HG03521 (cell line): ENCODE results near the gene PNPT1.
"Not testable (repeated sequence)": the region's sequence is repeated elsewhere in the genome, so short reads cannot be mapped to it uniquely, and the experiment has no call there.

Experiments used
- ATAC-seq: cut with Tn5 transposase; IDR thresholded peaks from one replicate; pipeline ENCODE4 v1.9.1; 2021; ENCODE audit warnings: mild to moderate bottlenecking, moderate library complexity; ENCODE audit not compliant: unreplicated experiment

The PNPT1 gene

DNA sequence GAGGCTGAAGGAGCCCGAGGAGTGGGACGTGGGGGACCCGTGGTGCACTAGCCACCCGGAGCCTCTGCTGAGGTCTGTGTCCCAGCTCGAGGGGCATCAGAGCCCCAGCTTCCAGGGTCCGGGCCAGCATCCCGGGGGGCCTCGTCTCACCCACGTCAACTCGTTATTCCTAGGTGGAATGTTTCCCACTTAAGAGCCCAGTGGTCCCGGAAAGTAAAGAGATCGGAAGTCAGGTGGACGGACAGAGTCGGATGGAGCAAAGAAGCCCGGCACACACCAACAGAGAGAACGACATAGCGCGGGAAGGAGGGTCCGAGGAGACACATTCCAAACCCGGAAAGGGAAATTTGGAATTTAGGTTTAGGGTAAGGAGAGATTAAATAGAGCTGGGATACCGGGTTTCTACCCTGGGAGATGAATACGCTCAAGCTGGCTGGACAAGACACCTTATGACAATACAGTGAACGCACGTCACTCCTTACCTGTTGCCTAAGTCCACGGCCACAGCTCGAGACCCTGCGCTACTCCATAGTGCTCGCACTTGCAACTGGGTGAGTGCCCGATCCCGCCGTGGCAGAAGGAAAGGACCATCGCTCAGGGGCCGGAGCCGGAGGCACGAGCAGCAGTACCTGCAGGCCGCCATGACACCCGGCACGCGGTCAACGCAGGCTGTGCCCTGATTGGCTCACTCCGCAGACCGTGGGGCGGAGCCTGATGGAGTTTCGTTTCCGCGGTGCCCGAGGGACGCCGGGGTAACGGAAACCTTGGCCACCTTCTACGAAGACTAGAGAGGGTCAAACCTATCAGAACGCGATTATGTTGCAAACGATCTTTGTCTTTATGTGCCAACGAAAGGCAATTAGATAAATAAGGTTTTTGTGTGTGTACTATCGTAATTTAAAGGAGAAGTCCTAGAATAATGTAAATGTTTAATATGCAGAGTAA, at the start of gene PNPT1:
Gene PNPT1, minus strand, starts transcription at position 664 of the 945 bp plus-strand sequence. Its CDS starts 21 bp downstream, at position 643.
- ATAC-seq, result peak; percentile 100

DNA sequence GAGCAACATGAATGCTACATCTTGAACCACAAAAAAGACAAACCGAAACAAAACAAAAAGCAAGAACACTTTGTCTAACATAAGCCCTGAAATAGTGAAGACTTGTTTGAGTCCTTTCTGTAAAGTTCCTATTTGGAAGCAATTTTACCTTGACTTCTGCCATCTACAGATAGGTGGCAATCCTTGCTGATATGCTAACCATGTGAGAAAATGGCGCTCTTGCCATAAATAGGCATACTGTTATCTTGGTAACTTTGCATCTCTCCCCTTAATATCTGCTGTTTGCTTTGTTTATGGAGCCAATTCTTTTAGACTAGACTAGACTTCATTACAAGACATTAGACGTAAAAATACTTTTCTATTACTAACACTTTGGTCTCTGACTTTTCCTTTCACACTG, 49.4 kb upstream of the PNPT1 start:
- ATAC-seq, result no peak

DNA sequence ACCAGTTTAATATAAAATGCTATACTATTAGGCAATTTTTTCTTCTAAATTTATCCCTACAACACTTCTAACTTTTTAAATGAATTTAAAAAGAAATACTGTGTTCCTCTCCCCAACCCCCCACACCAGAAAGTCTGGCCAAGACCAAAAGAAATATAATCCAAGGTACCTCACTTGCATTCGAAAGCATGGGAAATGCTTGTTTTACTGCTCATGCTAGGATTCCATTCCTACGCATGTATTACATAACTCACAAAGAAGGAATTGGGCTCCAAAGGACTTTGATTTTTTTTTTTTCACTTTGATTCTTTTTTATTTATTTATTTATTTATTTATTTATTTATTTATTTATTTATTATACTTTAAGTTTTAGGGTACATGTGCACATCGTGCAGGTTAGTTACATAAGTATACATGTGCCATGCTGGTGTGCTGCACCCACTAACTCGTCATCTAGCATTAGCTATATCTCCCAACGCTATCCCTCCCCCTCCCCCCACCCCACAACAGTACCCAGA, 42.4 kb upstream of the PNPT1 start:
- not testable (repeated sequence) for ATAC-seq

DNA sequence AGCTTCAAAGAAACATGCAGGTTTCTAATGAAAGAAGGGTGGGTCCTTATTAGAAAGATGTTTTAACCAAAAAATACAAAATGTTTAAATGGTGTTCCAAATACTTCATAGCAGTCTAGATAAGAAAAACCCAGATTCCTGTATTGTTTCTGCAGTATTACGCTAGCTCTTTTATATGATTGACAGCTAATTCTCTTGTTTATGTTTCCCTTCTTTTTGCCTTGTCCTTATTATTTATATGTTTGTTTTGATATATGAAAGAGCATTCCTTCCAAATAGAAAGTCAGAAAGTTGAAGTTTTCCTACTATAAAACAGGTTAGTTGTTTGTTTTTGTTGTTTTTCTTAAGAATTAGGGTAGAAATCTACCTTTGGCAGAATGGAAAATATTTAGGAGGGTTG, 41.1 kb upstream of the PNPT1 start:
- no peak for ATAC-seq

DNA sequence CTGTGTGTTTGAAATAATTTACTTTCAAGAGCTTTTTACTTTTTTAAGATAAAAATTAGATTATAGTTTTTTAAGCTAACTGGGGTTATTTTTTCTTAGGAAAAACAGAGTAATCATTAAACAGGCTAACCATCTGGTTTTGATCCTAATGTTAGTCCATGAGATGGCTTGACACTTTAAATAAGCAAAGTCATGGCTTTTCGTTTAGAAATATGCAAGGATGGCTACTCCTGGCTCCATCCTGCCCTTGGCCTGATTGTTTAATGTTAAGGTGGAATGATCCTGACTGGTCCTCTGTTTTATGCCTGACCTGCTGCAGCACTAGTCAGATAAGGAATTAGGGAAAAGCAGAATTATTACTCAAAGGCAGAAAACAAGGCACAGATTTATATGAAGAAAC, 39.7 kb upstream of the PNPT1 start:
- ATAC-seq, result no peak

DNA sequence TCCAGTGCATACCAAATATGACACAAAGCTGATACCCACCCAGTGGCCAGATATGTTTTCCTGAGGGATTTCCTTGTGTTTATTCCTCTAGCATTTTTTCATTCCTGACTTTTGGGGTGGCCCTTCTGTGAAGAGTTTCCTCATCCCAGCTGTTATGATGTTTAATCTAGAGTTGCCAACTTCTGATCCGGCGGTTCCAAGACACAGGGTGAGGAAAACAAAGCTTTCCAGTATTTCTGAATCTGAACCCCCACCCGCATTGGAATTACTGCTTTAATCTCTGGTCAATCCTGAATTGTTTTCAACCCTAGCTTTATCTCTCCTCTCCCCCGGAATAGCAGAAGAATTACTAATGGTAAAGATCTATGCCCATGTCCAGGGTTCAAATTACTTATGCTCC, 39.2 kb upstream of the PNPT1 start:
- ATAC-seq, result no peak

DNA sequence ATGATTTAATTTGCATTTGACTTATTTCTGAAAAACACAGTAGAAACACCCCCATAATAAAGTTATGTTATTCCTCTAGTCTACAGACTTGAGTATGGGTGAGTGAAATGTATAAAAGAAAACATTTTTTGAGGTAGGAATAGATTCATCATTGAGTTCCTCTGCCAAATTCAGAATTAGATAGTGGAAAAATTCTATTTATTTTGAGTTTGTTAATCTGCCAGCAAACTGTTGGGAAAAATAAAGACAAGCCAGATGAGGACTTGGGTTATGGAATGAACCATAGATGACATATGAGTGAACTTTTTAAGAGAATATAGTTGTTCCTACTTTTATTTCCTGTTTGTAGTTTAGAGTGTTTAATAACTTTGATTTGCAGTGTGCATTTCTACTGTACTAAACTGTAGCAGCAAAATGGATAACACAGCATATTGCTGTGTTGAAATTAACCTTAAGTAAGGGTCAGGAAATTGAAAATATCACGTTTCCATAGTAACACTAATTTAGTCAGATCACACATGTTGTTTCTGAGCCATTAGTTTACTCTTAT, 35.6 kb upstream of the PNPT1 start:
- no peak for ATAC-seq

DNA sequence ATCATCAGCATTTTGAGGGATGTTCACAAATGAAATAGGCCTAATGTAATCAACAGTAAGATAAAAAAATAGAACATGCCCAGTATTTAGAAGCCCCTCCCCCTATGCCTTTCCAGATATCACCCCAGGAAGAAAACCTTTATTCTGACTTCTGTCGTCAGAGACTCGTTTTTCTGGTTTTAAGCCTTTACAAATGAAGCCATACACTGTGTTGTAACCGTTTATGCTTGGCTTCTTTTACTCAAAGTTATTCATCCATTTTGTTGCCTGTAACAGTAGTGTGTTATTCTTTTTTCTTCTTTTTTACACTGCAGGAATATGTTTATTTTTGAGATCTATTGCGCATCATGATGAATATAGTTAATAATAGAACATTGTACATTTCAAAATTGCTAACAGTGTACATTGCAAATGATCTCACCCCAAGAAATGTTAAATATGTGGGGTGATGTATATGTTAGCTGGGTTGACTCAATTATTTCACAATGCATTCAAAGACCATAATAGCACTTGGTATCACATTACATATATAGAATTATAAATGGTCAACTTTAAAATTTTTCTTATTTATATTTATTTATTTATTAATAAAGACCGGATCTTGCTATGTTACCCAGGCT, 28.1 kb upstream of the PNPT1 start:
- no peak for ATAC-seq

DNA sequence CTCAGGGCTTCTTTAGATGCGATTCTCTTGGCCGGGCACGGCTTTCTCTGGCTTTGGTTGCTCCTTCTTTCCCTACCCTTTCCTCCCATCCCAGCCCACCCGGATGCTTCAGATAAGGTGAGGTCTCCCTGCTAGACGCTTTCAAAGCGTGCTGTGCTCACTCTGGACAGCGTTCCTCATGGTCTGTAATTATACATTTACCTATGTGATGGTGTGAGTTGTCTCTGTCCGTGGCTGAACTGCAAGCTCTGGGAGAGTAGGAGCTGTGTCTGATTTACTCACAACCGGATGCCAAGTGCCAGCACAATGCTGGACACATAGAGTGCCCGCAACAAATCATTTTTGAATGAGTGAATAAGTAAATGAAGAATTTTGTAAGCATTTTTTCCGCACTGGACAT, 26.8 kb upstream of the PNPT1 start:
- ATAC-seq, result no peak

DNA sequence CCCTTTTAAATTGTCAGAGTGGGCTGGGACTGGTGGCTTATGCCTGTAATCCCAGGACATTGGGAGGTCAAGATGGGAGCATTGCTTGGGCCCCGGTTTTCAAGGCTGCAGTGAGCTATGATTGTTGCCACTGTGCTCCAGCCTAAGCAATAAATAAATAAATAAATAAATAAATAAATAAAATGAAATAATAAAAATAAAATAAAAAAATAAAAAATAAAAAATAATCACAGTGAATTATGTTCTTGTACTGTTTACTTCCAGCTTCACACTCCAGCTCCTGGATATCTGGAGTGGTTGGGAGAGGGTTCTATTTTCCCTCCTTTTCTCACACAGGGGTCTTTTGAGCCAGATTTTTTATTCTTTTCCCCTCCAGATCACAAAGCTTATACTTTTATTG, 26.2 kb upstream of the PNPT1 start:
- ATAC-seq, result no peak

DNA sequence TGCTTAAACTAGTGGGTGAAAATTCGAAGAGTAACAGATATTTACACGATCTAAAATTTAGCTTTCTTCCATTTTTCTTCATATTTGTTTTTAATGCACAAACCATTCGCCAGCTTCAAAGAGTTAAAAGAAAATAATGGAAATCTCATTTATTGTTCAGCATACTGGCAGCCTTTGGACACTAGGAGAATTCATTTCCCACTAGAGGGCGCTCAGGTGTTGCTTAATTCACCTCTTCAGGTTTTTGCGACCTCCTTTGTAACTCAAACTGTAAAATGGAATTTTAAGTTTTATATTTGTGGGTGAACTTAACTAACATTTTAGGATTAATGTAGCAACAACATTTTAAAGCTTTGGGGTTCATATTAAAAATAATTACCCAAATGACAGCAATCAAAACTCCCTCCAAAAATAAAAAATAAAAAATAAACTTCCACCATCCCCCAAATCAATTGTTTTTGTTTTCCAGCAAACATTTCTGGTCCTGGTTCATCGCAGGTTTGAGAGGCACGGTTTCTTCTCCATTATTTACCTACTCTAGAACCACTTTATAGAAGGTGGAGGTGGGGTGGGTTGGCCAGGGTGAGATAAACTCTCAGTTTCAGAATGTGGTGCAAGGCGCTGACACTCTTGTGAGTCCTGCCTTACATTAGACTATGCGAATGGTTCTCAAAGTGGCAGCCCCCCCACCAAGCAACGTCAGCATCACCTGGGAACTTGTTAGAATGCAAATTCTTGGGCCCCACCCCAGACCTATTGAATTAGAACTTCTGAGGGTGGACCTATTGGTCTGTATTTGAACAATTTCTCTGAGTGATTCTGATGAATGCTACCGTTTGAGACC, 24.7 kb upstream of the PNPT1 start:
- no peak for ATAC-seq

DNA sequence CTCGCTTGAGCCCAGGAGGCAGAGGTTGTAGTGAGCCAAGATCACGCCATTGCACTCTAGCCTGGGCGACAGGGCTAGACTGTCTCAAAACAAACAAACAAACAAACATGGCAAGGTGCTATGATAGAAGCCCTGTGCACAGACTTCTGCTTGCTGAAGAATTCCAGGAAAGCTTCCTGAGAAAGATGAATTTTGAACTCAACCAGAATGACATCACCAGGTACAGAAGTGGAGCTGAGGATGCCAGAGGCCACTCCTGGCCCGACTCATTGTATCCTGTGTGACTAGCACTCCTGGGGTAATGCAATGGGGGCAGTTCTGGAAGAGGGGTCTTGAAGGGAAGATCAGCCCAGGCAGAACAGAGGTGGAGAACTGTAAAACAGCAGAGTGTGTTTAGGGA, 22.0 kb upstream of the PNPT1 start:
- ATAC-seq, result no peak

DNA sequence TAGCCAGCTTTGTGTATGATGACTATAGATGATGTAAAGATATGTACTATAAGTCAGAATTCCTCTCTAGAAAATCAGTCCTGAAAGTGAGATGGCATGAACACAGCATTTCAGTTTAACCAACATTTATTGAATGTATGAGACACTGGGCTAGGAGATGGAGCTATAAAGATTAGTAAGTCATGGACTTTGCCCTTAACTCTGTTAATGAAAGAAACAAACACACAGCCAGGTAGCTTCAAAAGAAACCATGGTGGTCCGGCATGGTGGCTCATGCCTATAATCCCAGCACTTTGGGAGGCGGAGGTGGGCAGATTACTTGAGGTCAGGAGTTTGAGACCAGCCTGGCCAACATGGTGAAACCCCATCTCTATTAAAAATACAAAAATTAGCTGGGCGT, 21.5 kb upstream of the PNPT1 start:
- not testable (repeated sequence) for ATAC-seq

DNA sequence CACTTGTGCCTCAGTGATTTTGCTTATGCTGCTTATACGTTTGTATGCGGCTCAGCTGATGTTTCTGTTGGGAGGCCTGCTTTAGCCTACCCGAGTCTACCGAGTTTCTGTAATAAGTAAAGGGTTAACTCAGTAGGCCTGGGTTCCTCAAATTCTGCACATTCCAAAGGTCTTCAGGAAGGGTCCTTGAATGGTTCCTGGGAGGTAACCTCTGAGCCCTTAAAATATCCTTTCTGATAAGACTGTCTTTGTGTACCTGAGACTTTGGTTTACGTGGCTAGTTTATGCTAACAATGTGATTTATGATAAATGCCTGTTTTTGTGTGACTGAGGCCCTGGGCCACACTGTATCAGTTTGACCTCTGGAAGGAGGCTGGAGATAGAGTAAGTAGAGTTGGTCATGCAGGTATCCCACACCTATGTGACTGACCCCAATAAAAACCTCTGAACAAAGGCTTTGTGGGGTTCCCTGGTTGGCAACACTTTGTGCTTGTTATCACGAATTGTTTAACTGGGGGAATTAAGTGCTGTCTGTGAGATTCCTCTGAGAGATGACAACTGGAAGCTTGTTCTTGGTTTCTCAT, 18.9 kb upstream of the PNPT1 start:
- no peak for ATAC-seq

DNA sequence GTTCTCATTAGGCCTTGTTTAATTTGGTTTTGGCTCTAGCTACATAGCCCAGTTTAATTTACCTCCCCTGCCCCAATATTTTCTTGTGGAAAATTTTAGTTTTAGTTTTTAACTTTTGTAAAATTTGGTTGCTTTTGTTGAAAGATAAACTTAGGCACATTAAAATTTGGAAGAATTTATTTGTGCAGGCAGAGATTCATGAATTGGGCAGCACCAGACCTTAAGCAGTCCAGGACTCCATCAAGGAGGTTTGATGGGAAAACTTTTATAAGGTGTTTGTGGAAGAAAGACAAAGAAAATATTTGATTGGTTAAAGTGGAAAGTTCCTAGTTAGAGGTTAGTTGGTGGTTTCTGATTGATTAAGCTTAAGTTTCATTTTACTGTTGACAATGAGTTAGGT, 16.4 kb upstream of the PNPT1 start:
- ATAC-seq, result no peak

DNA sequence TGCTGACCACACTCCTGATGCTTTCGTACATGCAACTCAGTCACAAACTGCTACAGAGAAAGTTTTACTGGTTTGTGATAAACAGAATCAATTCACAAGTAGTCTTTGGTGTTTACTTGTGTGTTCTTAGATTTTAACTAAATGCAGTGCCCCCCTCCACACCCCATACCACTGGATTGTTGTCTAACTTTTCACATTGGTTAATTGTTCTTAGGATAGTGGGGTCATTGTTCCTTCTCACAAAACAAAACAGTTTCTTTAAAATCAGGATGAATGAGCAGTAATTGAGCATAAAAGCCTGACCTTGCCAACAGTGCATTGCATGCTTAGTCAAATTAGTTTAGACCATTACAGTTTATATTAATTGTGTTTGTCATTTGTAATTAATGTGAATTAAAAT, 14.1 kb upstream of the PNPT1 start:
- ATAC-seq, result no peak

DNA sequence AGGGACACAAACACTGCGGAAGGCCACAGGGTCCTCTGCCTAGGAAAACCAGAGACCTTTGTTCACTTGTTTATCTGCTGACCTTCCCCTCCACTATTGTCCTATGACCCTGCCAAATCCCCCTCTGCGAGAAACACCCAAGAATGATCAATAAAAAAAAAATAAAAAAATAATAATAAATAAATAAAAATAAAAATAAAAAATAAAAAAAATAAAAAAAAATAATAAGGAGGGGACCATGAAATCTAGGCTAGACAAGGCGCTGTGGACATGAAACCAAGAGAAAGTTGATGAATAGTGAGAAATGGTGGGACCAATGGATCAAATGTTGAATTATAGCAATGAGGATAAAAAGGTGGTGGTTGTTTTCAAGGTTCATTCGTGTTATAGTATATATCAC, 12.6 kb upstream of the PNPT1 start:
- not testable (repeated sequence) for ATAC-seq

DNA sequence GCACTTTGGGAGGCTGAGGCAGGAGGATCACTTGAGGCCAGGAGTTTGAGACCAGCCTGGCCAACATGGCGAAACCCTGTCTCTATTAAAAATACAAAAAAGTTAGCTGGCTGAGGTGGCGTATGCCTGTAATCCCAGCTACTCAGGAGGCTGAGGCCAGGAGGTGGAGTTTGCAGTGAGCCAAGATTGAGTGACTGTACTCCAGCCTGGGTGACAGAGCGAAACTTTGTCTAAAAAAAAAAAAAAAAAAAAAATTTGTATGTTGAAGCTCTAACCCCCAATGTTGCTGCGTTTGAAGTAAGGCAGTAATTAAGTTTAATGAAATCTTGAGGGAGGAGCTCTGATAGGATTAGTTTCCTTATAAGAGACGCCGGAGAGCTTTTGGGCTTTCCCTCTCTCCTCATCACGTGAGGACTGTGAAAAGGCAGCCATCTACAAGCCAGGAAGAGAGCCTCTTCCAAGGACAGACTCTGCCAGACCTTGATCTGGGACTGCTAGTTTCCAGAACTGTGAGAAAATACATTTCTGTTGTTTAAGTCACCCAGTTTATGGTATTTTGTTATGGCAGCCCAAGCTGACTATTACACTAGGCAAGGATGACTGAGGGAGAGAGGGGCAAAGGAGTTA, 11.5 kb upstream of the PNPT1 start:
- ATAC-seq, result no peak

DNA sequence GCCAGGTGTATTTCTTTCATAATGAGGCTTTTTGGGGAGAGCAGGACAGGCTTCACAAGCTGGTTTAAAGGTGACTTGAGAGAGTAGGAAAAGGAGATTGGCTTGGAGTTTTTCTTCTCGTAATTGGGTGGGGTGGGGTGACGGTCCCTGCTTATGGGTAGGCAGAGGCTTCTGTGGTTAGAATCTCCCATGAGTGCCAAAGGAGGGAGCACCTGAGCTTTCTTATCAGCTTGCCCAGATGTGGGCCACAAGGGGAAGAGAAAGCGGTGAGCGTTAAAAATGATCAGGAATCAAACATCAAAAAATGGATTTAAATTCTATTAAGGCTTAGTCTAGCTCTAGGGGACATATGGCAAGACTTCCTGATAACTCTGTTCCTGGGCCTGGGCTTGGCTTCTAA, 9.7 kb upstream of the PNPT1 start:
- ATAC-seq, result no peak

DNA sequence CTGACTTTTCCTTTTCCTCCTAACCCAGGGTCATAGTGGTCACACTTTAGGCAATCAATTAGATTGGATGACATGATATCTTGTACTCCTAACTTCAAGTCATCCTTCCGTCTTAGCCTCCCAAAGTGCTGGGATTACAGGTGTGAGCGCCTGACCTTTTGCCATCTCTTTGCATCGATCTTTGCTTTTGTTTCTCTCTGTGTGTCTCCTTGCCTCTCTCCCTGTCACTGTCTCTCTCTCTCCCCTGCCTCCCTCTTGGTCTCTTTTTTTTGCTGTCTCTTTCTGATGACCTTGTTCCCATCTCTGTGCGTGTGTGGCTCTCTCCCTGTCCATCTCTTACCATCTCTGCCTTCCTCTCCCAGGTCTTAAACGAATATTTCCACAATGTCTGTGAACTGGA, 904 bp downstream of the PNPT1 start:
- ATAC-seq, result not testable (repeated sequence)
